ENCODE results near the gene IL16.

IL16 gene

GRCh38 chr15:81296186-81296585 lies 99.5 kb downstream of the IL16 start:
- no peak for DNase-seq

DNA sequence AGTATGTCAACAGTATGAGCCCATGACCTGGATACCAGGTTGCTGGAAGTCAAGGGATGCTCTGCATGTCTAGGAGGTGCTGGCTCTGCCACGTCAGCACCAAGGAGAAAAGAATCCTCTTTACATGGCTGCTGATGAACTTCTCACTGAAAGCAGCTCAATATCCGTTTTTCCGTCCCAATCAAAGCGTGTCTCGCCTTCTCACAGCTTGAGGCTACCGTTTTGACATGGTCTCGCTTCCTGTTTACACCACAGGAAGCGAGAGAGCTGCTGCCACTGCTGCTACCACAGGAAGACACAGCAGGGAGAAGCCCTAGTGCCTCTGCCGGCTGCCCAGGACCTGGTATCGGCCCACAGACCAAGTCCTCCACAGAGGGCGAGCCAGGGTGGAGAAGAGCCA lies 100.0 kb downstream of the IL16 start:
- DNase-seq: peak; percentile 87 to 94 (median 92)

DNA sequence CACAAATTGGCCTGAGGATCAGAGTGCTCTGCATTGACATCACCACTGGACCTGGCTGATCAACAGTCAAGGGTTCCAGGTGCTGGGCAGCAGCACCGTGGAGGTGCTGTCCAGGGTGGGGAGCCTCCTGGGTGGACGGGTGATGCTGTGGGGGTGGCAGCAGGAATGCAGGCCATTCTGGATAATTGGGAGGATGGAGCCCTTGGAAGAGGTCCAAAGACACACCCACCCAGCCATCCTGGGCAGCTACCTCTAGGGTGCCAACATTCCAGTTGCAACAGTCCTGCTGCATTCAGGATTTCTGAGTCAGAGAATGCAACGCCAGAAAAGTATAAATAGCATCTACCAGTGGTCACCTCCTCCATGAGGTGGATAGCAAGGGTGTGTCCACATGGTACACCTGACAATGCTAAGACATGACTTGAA lies 100.5 kb downstream of the IL16 start:
- no peak for DNase-seq

DNA sequence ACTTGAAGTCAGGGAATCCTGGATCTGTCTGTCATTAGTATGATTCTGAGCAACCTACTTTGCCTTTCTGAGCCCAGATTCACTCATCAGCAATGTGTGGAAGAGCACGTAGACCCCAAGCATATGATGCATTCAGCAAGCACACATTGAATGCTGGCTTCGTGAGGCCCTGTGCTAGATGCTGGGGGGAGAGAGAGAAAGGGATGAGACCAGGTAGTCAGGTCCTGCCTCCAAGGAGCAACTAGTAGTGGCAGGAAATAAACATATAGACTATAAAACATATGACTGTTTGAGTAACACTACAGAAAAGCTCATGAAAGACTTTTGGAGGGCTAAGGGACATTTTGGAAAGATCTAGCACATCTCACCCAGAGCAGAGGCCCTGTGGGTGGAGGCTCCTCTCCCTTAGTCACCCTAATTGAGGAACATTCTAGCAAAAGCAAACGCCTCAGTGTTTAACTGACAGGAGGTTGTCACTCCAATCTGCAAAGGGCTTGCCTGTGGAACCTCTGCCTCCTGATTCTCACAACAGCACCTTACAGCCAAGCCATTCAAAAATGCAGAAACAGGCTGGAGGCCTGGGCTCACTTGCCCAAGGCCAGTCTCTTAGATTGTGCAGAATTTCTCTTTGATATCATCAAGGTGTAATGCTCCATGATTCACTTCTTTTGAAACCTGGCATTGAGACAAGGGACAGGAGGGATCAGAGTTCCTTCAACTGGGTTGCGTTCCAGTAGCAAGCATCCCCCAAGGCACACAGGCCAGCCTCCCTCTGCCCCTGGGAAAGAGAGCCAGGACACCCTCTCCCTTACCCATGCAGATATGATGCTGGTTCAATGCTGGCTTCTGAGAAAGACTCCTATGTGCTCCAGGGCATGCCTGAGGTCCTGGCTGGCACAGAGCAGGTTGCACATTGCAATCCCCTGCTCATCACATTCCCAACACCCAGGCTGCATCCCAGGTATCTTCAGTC lies 101.2 kb downstream of the IL16 start:
- DNase-seq: peak; percentile 73 to 91 (median 84)

- no peak for DNase-seq
Measured at GRCh38 chr15:81298611-81299010, 101.9 kb downstream of the IL16 start.

DNA sequence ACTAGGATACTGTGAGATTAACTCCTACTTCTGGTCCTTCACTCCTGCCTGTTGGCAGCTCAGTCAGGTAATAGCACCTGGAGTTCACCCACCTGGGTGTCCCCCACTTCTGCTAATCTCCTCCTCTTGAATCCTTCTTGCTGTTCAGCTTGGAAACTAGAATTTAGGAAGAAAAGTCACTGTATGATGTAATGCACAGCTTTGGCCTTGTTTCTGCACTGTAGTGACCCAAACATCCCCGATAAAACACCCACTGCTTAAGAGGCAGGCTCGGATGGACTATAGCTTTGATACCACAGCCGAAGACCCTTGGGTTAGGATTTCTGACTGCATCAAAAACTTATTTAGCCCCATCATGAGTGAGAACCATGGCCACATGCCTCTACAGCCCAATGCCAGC lies 102.5 kb downstream of the IL16 start:
- peak in 3 of 4 experiments; percentile 24 to 57 (median 52) for DNase-seq

DNA sequence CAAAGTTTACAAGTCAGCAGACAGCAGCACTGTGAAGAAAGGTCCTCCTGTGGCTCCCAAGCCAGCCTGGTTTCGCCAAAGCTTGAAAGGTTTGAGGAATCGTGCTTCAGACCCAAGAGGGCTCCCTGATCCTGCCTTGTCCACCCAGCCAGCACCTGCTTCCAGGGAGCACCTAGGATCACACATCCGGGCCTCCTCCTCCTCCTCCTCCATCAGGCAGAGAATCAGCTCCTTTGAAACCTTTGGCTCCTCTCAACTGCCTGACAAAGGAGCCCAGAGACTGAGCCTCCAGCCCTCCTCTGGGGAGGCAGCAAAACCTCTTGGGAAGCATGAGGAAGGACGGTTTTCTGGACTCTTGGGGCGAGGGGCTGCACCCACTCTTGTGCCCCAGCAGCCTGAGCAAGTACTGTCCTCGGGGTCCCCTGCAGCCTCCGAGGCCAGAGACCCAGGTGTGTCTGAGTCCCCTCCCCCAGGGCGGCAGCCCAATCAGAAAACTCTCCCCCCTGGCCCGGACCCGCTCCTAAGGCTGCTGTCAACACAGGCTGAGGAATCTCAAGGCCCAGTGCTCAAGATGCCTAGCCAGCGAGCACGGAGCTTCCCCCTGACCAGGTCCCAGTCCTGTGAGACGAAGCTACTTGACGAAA lies 103.1 kb downstream of the IL16 start:
- DNase-seq: no peak

DNA sequence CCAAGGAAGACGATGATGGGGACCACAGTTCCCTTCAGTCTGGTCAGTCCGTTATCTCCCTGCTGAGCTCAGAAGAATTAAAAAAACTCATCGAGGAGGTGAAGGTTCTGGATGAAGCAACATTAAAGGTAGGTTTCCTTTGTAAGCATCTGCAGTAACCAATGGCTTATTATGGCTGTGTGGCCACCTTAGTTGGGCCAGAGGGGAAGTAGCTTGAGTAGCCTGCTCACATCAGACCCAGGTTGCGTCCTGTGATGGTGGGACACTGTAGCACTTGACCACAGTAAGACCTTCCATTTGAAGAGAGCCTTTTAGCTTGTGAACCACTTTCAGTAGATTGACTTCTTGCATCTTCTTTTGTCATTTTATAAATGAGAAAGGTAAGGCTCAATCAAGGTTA lies 104.7 kb downstream of the IL16 start:
- DNase-seq: no peak

DNA sequence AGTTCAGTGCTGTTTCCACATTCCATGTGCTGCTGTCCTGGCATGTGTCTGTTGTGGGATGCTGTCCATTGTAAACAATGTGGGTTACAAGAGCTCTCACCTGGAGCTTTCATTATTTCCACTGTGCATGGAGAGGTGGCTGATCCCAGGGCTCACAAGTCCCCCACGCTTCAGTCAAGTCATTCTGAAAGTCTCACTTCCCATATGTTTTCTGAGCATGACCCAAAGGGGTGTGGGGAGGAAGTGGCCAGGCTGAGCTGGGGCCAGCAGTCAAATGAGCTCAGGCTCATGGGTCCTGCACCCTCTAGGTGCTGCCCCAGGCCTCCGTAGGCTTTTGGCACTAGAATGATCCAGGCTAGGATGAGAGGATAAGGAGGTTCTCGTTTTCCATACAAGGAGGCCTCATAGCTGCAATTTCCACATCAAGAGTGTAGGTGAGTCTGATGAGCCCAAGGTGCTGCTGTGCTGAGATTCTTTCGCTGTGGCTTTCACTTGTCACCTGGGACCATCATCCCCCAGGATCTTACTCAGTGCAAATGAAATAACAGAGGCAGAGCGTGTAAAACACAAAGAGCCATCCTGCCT lies 105.2 kb downstream of the IL16 start:
- peak; percentile 87 to 95 (median 94) for DNase-seq

GRCh38 chr15:81302701-81303109 lies 106.0 kb downstream of the IL16 start:
- DNase-seq: peak; percentile 49 to 76 (median 66)

- DNase-seq: no peak
Measured at GRCh38 chr15:81303244-81304225, 106.9 kb downstream of the IL16 start.

DNA sequence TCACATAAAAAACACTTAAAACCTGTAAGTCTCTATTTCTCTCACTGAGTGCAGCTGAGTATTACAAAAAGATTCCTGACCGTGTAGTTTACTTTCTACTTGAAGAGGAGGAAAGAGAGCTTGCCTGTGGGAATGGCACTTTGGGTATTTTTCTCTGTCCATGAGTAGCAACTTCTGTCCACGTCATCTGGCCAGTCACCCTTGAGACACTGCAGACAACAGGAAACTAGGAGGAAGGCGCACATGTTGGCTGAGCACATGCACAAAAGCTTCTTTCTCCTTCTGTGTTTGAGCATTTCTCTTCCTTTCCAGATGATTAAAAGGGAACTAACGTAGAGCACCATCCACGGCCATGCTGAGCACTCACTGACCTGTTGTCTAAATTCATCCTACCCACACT lies 107.5 kb downstream of the IL16 start:
- DNase-seq: peak; percentile 82 to 93 (median 88)

- no peak for DNase-seq
Measured at GRCh38 chr15:81308260-81308659, 111.6 kb downstream of the IL16 start.

- no peak for DNase-seq
Measured at GRCh38 chr15:81309647-81310450, 113.2 kb downstream of the IL16 start.

DNA sequence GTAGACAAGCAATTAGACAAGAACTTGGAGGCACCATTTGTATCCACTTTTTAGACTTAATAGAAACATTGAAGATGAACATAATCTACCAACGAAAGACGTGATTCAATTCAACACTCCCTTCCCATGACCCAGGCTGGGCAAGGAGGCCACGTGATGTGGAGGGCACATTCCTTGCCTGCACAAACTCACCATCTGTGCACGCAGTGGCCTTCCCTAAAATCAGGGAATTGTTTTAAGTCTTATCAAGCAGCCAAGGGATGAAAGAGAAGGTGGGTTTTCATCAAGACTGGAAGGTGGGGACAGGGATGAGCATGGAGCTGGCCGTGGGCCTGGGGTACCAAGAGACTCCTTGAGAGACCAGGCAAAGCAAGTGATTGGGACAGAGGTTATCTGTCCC lies 113.8 kb downstream of the IL16 start:
- DNase-seq: no peak

DNA sequence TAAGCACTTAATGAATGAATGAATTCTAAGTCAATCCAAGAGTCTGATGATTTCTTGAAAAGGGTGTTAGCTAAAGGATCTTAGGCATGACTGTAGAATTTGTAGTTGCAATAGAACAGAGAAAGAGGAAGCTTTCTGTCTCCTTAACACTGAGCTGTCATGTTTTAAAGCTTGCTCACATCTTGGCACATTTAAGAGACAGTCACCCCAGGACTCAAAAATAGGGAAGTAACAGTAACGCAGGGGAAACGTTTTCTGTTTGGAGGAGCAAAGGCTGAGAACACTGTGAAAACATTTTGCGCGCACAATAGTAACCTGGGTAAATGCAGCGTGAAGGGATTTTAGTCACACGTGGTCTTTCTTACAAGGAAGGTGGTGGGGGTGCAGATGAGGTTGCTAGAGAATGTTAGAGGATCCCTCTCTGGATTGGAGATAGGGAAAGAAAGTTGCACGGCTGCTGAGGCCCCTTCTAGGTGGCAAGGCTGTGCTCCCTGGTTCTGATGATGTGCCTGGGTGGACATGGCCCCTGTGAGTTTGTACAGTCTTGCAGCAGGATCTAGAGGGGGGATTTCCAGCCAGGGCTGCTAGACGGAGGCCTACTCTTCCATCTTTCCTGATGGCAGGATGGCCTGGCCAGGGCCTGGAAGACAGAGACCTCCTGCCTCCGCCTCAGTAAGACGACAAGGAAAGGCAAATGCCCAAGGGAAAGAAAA lies 115.2 kb downstream of the IL16 start:
- DNase-seq: peak; percentile 76 to 97 (median 92)

DNA sequence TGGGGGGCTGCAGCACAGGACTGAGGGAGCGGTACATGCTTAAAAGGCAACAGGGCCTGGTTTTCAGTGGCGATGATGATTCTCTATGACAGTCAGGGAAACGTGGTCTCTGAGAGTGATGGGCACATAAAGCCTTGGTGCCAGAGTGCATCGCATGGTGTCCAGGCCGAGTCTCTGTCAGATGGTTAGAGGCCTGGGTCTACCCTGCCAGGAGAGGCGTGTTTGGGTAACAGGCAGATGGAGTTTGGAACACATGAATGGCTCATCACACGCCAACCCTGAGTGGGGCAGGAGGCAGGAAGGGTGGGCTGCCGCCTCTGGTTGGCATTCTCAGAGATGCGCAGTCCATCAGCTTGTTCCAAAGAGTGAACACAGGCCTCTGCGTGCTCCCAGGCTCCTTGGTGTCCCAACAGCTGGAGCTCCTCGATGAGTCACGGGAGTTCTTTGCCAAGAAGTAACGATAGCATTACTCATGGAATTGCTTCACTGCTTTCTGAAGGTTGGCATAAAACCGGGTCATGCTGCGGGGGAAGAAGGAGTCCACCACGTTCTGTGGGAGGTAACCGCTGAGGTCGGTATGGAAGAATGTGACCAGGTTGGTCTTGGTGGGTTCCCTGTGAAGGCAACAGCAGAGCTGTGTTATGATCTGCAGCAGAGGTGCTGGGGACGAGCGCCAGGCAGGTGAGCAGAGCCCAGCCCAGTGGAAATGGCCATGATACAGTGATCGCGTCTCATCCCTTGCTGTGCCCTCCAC lies 116.3 kb downstream of the IL16 start:
- peak; percentile 91 to 98 (median 94) for DNase-seq

- no peak for DNase-seq
Measured at GRCh38 chr15:81313686-81314085, 117.0 kb downstream of the IL16 start.

- no peak for DNase-seq
Measured at GRCh38 chr15:81314378-81314777, 117.7 kb downstream of the IL16 start.

All from suppressor macrophage (primary cell).